WTC11 (cell line): ENCODE data around the gene ATL2. TPM values are rescaled to one million over a fixed set of nuclear protein-coding genes. Genes with fewer than 3 reads are reported as not detected.

Source experiments
- ATAC-seq: fragments of 200-7000 bp; cut with Tn5 transposase; 2 replicates; pipeline ENCODE4 v1.10.0; 2021; ENCODE audit warnings: mild to moderate bottlenecking, moderate library complexity
- CTCF ChIA-PET: fragments of 300-600 bp; sonication (Branson Sonifier 250); formaldehyde crosslinking; loops from one replicate; lab custom pipeline; 2021; ENCODE audit warnings: antibody characterized with exemption; lab: Charles Lee
- POLR2A ChIA-PET: fragments of 350-600 bp; sonication (Branson Sonifier 250); formaldehyde crosslinking; loops from one replicate; lab custom pipeline; 2021; ENCODE audit warnings: antibody characterized with exemption; lab: Charles Lee
- DNase-seq: peaks from one replicate; pipeline ENCODE4 v3.0.0; 2021; ENCODE audit warnings: low spot score
- H3K27ac Mint-ChIP-seq: 2 replicates; pipeline ENCODE4 v1.8.0; 2021; ENCODE audit warnings: mixed read lengths
- H3K27me3 Mint-ChIP-seq: 2 replicates; pipeline ENCODE4 v1.8.0; 2021; ENCODE audit warnings: low read depth, mild to moderate bottlenecking, moderate library complexity, mixed read lengths
- H3K36me3 Mint-ChIP-seq: 2 replicates; pipeline ENCODE4 v1.8.0; 2021; ENCODE audit warnings: mixed read lengths
- H3K4me1 Mint-ChIP-seq: 2 replicates; pipeline ENCODE4 v1.8.0; 2022; ENCODE audit warnings: mixed read lengths
- H3K4me3 Mint-ChIP-seq: 2 replicates; pipeline ENCODE4 v1.8.0; 2021; ENCODE audit warnings: mild to moderate bottlenecking, moderate library complexity, mixed read lengths
- H3K9me3 Mint-ChIP-seq: 2 replicates; pipeline ENCODE4 v1.8.0; 2021; ENCODE audit warnings: mixed read lengths
- AR ChIP-seq: fragments of 250-450 bp; sonication (Bioruptor Pico); IDR thresholded peaks from 2 replicates; pipeline ENCODE4 v1.9.0; 2021; ENCODE audit warnings: mild to moderate bottlenecking
- ATF6 ChIP-seq: sonication (generic); formaldehyde crosslinking; IDR thresholded peaks from 2 replicates; pipeline ENCODE4 v1.8.1; 2023; ENCODE audit warnings: mild to moderate bottlenecking, missing genetic modification reagents
- E2F4 ChIP-seq: sonication (generic); formaldehyde crosslinking; IDR thresholded peaks from 2 replicates; pipeline ENCODE4 v1.8.1; 2022; ENCODE audit warnings: low read depth, mild to moderate bottlenecking, moderate library complexity, missing genetic modification reagents, borderline replicate concordance
- EMX1 ChIP-seq: fragments of 250-450 bp; sonication (Bioruptor Pico); IDR thresholded peaks from 2 replicates; pipeline ENCODE4 v1.8.0; 2021; ENCODE audit warnings: mild to moderate bottlenecking
- GTF2I ChIP-seq: fragments of 250-450 bp; sonication (Bioruptor Pico); conservative IDR thresholded peaks from 2 replicates; pipeline ENCODE4 v1.4.0; 2021; ENCODE audit warnings: mild to moderate bottlenecking
- HMGXB4 ChIP-seq: sonication (generic); formaldehyde crosslinking; IDR thresholded peaks from 2 replicates; pipeline ENCODE4 v1.8.1; 2023; ENCODE audit warnings: mild to moderate bottlenecking, moderate library complexity, missing genetic modification reagents
- MXD4 ChIP-seq: fragments of 250-450 bp; sonication (Bioruptor Pico); IDR thresholded peaks from 2 replicates; pipeline ENCODE4 v1.8.0; 2021; ENCODE audit warnings: mild to moderate bottlenecking, moderate library complexity, borderline replicate concordance
- NFATC4 ChIP-seq: fragments of 250-450 bp; sonication (Bioruptor Pico); IDR thresholded peaks from 2 replicates; pipeline ENCODE4 v1.9.0; 2021; ENCODE audit warnings: mild to moderate bottlenecking
- OVOL2 ChIP-seq: fragments of 250-450 bp; sonication (Bioruptor Pico); IDR thresholded peaks from 2 replicates; pipeline ENCODE4 v1.9.0; 2021; ENCODE audit warnings: mild to moderate bottlenecking, borderline replicate concordance
- PRDM15 ChIP-seq: sonication (generic); formaldehyde crosslinking; IDR thresholded peaks from 2 replicates; pipeline ENCODE4 v1.8.0; 2022; ENCODE audit warnings: missing genetic modification reagents
- USF1 ChIP-seq: sonication (generic); formaldehyde crosslinking; IDR thresholded peaks from 2 replicates; pipeline ENCODE4 v1.8.0; 2022; ENCODE audit warnings: mild to moderate bottlenecking, missing genetic modification reagents
- ZNF423 ChIP-seq: fragments of 250-450 bp; sonication (Bioruptor Pico); IDR thresholded peaks from 2 replicates; pipeline ENCODE4 v2.1.2; 2022; ENCODE audit warnings: mild to moderate bottlenecking, moderate library complexity
- ZNF671 ChIP-seq: fragments of 250-450 bp; sonication (Bioruptor Pico); IDR thresholded peaks from 2 replicates; pipeline ENCODE4 v1.8.0; 2021; ENCODE audit warnings: mild to moderate bottlenecking
- total RNA-seq: library from RNA; stranded (reverse); gene quantifications from 3 replicates; pipeline ENCODE4 v1.2.3, GENCODE V29; 2021
- TF ChIP-seq, protein P1 (sequence below): sonication (generic); formaldehyde crosslinking; IDR thresholded peaks from 2 replicates; pipeline ENCODE4 v1.8.0; 2022; ENCODE audit warnings: mild to moderate bottlenecking, missing genetic modification reagents
- TF ChIP-seq, protein P2 (sequence below): fragments of 250-450 bp; sonication (Bioruptor Pico); IDR thresholded peaks from 2 replicates; pipeline ENCODE4 v1.9.0; 2021; ENCODE audit warnings: moderate library complexity, mild to moderate bottlenecking, inconsistent platforms, borderline replicate concordance

ATL2 gene
- total RNA-seq, 1 experiment from 2014 or later, result 90.5 TPM

DNA sequence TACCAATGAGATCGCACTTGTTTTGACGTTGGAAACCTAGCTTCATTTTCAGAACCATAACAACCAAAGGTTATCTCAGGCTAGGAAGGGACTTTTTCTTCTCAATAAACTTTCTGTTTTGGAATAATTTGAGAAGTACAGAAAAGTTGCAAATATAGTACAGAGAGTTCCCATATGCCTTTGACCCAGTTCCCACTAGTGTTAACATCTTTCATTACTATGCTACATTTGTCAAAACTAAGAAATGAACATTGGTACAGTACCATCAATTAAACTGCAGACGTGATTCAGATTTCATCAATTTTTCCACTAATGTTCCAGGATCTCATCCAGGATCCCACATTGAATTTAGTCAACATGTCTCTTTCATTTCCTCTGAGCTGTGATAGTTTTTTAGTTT is 111.6 kb downstream of the ATL2 start:
- CTCF ChIA-PET, result no interaction called here
- POLR2A ChIA-PET, result no interaction called here

DNA sequence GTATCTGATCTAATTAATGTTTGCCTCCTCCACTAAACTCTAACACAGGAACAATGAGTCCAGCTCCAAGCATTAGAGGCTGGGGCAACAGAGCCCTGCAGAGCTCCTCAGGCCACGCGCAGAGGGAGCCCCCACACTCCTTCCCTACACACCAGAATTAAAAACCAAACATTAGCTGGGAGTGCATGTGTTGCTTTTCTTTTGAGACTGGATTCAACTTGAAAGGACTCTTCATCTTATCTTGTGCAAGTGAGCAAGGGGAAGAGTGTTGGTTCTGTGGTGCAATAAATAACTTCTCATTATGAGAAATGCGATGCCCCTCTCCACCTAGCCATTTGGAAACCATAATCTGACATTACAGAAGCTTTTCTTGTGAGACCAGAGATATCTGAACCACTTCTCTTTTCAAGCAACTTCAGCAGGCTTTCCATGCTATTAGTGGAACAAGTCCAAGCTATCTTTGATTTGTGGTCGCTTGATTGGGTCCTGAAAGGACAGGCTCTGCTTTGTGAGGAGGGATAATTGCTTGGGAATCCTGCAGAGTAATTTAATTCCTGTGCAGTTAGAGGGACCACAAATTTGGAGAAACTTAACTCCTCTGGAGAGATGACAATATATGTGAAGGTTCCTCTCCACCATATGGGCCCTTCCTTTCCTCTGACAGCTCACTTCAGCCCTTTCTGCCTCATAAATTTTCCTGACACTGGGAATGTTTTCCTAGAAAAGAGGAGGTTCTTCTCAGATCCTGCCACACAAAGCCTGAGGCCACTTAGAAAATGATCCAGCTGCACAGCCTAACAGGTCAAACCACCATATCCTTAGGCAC is 112.5 kb downstream of the ATL2 start:
- ChIA-PET CTCF (interaction anchor here (0.5 to 0.8 kb wide), 2 partner anchors 10 to 279 kb away, joined by 3 read pairs; no protein-coding TSS in a partner anchor), POLR2A (no interaction called here)
- no peak overlapping the region for H3K27ac Mint-ChIP-seq
- DNase-seq (no peak), ATAC-seq (no peak)
- H3K36me3 Mint-ChIP-seq, result no peaks in the 10 kb centered on the region
- peaks cover 3% of the 10 kb centered on the region; the same call in 1 of the 2 replicates for H3K27me3 Mint-ChIP-seq
- peaks cover 11% of the 10 kb centered on the region; the same call in 1 of the 2 replicates for H3K9me3 Mint-ChIP-seq
- H3K4me1 Mint-ChIP-seq, result peaks cover 5% of the 10 kb centered on the region; the same call in 1 of the 2 replicates
- H3K4me3 Mint-ChIP-seq, result no peak overlapping the region
- TF ChIP-seq PRDM15 (CRISPR knock-in tag) (no peak), NFATC4 (no peak), ATF6 (CRISPR knock-in tag) (no peak), ZNF671 (CRISPR knock-in tag) (no peak), ZNF423 (no peak), MXD4 (no peak), AR (CRISPR knock-in tag) (no peak), EMX1 (CRISPR knock-in tag) (no peak), GTF2I (CRISPR knock-in tag) (no peak)
- TF ChIP-seq, protein P1, sequence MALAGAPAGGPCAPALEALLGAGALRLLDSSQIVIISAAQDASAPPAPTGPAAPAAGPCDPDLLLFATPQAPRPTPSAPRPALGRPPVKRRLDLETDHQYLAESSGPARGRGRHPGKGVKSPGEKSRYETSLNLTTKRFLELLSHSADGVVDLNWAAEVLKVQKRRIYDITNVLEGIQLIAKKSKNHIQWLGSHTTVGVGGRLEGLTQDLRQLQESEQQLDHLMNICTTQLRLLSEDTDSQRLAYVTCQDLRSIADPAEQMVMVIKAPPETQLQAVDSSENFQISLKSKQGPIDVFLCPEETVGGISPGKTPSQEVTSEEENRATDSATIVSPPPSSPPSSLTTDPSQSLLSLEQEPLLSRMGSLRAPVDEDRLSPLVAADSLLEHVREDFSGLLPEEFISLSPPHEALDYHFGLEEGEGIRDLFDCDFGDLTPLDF (CRISPR knock-in tag), result no peak

More for the DNA sequence above, 111.6 kb downstream of the ATL2 start:
- TF ChIP-seq E2F4 (CRISPR knock-in tag), result no peak
- TF ChIP-seq USF1, result no peak
- TF ChIP-seq, protein P2, sequence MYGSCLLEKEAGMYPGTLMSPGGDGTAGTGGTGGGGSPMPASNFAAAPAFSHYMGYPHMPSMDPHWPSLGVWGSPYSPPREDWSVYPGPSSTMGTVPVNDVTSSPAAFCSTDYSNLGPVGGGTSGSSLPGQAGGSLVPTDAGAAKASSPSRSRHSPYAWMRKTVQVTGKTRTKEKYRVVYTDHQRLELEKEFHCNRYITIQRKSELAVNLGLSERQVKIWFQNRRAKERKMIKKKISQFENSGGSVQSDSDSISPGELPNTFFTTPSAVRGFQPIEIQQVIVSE (CRISPR knock-in tag), result no peak
- TF ChIP-seq HMGXB4, result no peak
- no peak for TF ChIP-seq OVOL2 (CRISPR knock-in tag)
- Mint-ChIP-seq H3K27me3 (peaks cover 3% of the 10 kb centered on the region; the same call in 1 of the 2 replicates), H3K4me3 (no peak overlapping the region), H3K27ac (no peak overlapping the region), H3K36me3 (no peaks in the 10 kb centered on the region), H3K4me1 (peaks cover 5% of the 10 kb centered on the region; the same call in 1 of the 2 replicates), H3K9me3 (peaks cover 11% of the 10 kb centered on the region; the same call in 1 of the 2 replicates)
- ATAC-seq (no peak), DNase-seq (no peak)
